Activated CD4-positive, alpha-beta T cell treated with anti-CD3 and anti-CD28 coated beads, Interleukin-2, amount 10 ng/mL, durations not matched to agents 24 days and 14 days (primary cell): ENCODE measurements around the gene SLC25A13. TPM values are rescaled to one million over a fixed set of nuclear protein-coding genes. Genes with fewer than 3 reads are reported as not detected.
A peak's percentile ranks its signal among the peaks of the same experiment; 100 is the strongest.

Experiments used
- DNase-seq: peaks from one replicate; pipeline ENCODE4 v3.0.0; 2022
- H3K27ac Mint-ChIP-seq: one replicate; pipeline ENCODE4 v1.8.0; 2022; ENCODE audit warnings: mild to moderate bottlenecking, mixed read lengths
- H3K27me3 Mint-ChIP-seq: one replicate; pipeline ENCODE4 v1.8.0; 2022; ENCODE audit warnings: mixed read lengths
- H3K36me3 Mint-ChIP-seq: one replicate; pipeline ENCODE4 v1.8.0; 2022; ENCODE audit warnings: low read depth, mild to moderate bottlenecking, mixed read lengths
- H3K4me1 Mint-ChIP-seq: one replicate; pipeline ENCODE4 v1.8.0; 2021; ENCODE audit warnings: mixed read lengths
- H3K4me3 Mint-ChIP-seq: one replicate; pipeline ENCODE4 v1.8.0; 2022; ENCODE audit warnings: mild to moderate bottlenecking, moderate library complexity, mixed read lengths
- H3K9me3 Mint-ChIP-seq: one replicate; pipeline ENCODE4 v1.8.0; 2021; ENCODE audit warnings: mixed read lengths
- intact Hi-C: fragments of 100-400 bp; cut with micrococcal nuclease; formaldehyde crosslinking; loops from one replicate; pipeline ENCODE4 v1.15.1; 2023
- total RNA-seq: library from RNA; stranded (reverse); gene quantifications from 2 replicates; pipeline ENCODE4 v1.2.3, GENCODE V29; 2022

Gene SLC25A13
- total RNA-seq, 1 donor from 2014 or later: 26.3 TPM

DNA sequence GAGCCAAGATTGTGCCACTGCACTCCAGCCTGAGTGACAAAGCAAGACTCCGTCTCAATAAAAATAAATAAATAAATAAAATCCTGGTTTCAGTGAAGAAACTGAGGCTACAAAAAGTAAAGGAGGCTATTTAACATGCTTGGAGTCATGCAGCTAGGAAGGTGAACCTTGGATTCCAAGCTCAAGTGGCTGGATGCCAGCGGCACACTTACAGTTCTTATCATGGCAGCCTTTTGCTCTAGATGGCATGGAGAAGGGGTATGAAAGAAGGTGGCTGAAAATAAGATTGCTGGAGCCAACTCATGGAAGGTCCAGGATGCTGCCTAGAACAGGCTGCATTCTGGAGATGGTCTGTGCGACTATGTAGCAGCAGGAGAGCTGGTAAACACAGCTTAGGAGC is 170.0 kb downstream of the SLC25A13 start:
- Mint-ChIP-seq H3K4me3 (no peak overlapping the region), H3K4me1 (no peaks in the 10 kb centered on the region), H3K27ac (no peak overlapping the region)

GRCh38 chr7:96144260-96144526 is 177.7 kb downstream of the SLC25A13 start:
- no peak for DNase-seq
- no peaks in the 10 kb centered on the region for H3K9me3 Mint-ChIP-seq
- H3K4me3 Mint-ChIP-seq: no peak overlapping the region
- intact Hi-C loops: no loop called here
- H3K4me1 Mint-ChIP-seq: no peaks in the 10 kb centered on the region
- peaks cover 5% of the 10 kb centered on the region for H3K36me3 Mint-ChIP-seq
- H3K27me3 Mint-ChIP-seq: no peaks in the 10 kb centered on the region
- no peak overlapping the region for H3K27ac Mint-ChIP-seq

More for the DNA sequence above, 170.0 kb downstream of the SLC25A13 start:
- H3K27me3 Mint-ChIP-seq: no peaks in the 10 kb centered on the region
- intact Hi-C loops: no loop called here
- no peaks in the 10 kb centered on the region for H3K9me3 Mint-ChIP-seq
- no peak for DNase-seq
- H3K36me3 Mint-ChIP-seq: no peaks in the 10 kb centered on the region

GRCh38 chr7:96143495-96144259 is 178.2 kb downstream of the SLC25A13 start:
- H3K27ac Mint-ChIP-seq: no peak overlapping the region
- no peaks in the 10 kb centered on the region for H3K9me3 Mint-ChIP-seq
- intact Hi-C loops: no loop called here
- H3K27me3 Mint-ChIP-seq: no peaks in the 10 kb centered on the region
- no peak for DNase-seq
- H3K4me3 Mint-ChIP-seq: no peak overlapping the region
- peaks cover 5% of the 10 kb centered on the region for H3K36me3 Mint-ChIP-seq
- no peaks in the 10 kb centered on the region for H3K4me1 Mint-ChIP-seq

DNA sequence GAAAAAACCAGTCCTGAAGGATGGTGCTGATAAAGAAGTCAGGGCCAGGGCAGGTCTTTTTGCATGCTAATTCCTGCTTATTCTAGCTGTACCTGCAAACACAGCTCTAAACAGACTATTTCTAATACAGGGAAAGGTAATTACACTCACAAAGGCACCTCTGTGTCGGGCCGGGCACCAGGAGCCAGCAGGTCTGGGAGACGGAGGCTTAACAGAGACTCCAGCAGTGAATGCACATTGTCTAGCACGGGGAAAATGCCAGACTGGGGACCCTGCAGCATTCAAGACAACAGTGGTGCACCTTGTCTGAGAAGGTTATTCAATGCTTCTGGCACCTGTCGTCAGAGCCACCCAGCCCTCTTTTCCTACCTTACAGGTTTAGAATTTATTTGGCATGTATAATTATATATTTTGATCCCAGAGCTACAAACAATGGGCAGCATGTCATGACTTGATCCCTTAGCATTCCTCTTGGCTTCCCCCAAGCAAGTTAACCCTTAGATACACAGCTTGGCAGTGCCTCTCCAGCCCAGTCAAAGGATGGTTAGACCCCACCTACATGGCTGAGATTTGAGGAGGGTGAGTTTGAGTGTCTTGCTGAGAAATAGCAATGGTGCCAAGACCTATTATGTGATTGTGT is 185.2 kb downstream of the SLC25A13 start:
- no peak for DNase-seq
- no peaks in the 10 kb centered on the region for H3K9me3 Mint-ChIP-seq
- intact Hi-C loops: no loop called here

GRCh38 chr7:96135241-96135640 is 186.7 kb downstream of the SLC25A13 start:
- Mint-ChIP-seq H3K4me1 (no peaks in the 10 kb centered on the region), H3K9me3 (no peaks in the 10 kb centered on the region), H3K27ac (no peak overlapping the region), H3K36me3 (peaks cover 6% of the 10 kb centered on the region), H3K4me3 (no peak overlapping the region), H3K27me3 (no peaks in the 10 kb centered on the region)
- peak; percentile 11 for DNase-seq
- intact Hi-C loops: no loop called here

More for the DNA sequence above, 185.2 kb downstream of the SLC25A13 start:
- H3K36me3 Mint-ChIP-seq: peaks cover 3% of the 10 kb centered on the region
- H3K4me1 Mint-ChIP-seq: no peaks in the 10 kb centered on the region
- H3K27me3 Mint-ChIP-seq: no peaks in the 10 kb centered on the region
- no peak overlapping the region for H3K4me3 Mint-ChIP-seq
- H3K27ac Mint-ChIP-seq: no peak overlapping the region

- peaks cover 6% of the 10 kb centered on the region for H3K36me3 Mint-ChIP-seq
- no peaks in the 10 kb centered on the region for H3K27me3 Mint-ChIP-seq
- intact Hi-C loops: no loop called here
- no peak overlapping the region for H3K4me3 Mint-ChIP-seq
- DNase-seq: peak; percentile 19
- no peaks in the 10 kb centered on the region for H3K4me1 Mint-ChIP-seq
- no peaks in the 10 kb centered on the region for H3K9me3 Mint-ChIP-seq
- no peak overlapping the region for H3K27ac Mint-ChIP-seq
Measured at GRCh38 chr7:96131525-96131924, 190.4 kb downstream of the SLC25A13 start.

GRCh38 chr7:96127746-96128145 is 194.2 kb downstream of the SLC25A13 start:
- Mint-ChIP-seq H3K4me1 (no peaks in the 10 kb centered on the region), H3K9me3 (no peaks in the 10 kb centered on the region), H3K27ac (no peak overlapping the region), H3K4me3 (no peak overlapping the region), H3K36me3 (peaks cover 4% of the 10 kb centered on the region), H3K27me3 (no peaks in the 10 kb centered on the region)
- DNase-seq: no peak
- intact Hi-C loops: no loop called here

DNA sequence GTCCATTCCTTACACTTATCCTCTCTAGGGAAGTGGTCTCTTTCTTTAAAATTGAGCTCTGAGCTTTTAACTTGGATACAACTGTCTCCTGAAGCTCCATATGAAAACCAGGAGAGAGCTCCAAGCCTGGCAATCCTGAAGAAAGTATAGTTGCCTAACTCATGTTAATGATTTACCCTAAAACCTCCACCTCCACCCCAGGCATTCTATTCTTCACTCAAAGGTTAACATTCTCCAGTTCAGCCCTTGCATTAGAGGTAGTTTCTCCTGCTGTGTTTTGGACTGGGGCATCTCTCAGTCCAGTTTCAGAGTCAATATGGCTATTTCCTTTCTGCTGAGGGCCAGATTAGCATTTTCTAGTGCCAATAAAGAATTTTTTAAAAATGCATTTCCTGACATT is 195.5 kb downstream of the SLC25A13 start:
- intact Hi-C loops: no loop called here
- no peak overlapping the region for H3K4me3 Mint-ChIP-seq
- peaks cover 2% of the 10 kb centered on the region for H3K36me3 Mint-ChIP-seq
- H3K9me3 Mint-ChIP-seq: no peaks in the 10 kb centered on the region
- DNase-seq: no peak
- no peaks in the 10 kb centered on the region for H3K27me3 Mint-ChIP-seq
- no peaks in the 10 kb centered on the region for H3K4me1 Mint-ChIP-seq
- no peak overlapping the region for H3K27ac Mint-ChIP-seq

DNA sequence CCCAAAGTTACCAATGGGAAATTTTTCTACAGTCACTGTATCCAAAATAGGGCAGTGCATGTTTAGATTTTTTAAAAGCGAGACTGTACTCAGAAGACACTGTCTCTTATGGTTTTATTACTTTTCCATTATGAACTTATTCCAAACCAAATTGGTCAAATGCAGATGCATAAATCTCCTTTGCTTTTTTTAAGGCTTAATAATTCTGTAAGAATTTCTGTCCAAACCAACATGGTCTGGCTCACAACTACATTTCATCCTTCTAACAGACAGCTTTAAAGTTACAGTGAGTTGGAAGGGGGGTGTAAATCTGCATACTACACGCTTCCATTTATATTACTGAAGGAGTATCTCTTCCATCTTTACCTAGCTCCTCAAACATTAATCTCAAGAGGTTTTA is 199.2 kb downstream of the SLC25A13 start:
- H3K27me3 Mint-ChIP-seq: no peaks in the 10 kb centered on the region
- no peak for DNase-seq

GRCh38 chr7:96121752-96122151 is 200.1 kb downstream of the SLC25A13 start:
- no peaks in the 10 kb centered on the region for H3K4me1 Mint-ChIP-seq
- no peaks in the 10 kb centered on the region for H3K9me3 Mint-ChIP-seq
- H3K36me3 Mint-ChIP-seq: peaks cover 13% of the 10 kb centered on the region

More for the DNA sequence above, 199.2 kb downstream of the SLC25A13 start:
- Mint-ChIP-seq H3K36me3 (peaks cover 13% of the 10 kb centered on the region), H3K4me3 (no peak overlapping the region), H3K4me1 (no peaks in the 10 kb centered on the region), H3K9me3 (no peaks in the 10 kb centered on the region), H3K27ac (no peak overlapping the region)
- intact Hi-C loops: no loop called here

GRCh38 chr7:96120445-96121225 is 201.3 kb downstream of the SLC25A13 start:
- Mint-ChIP-seq H3K36me3 (peaks cover 13% of the 10 kb centered on the region), H3K4me3 (no peak overlapping the region), H3K27me3 (no peaks in the 10 kb centered on the region), H3K4me1 (no peaks in the 10 kb centered on the region), H3K27ac (no peak overlapping the region), H3K9me3 (no peaks in the 10 kb centered on the region)
- DNase-seq: no peak
- intact Hi-C loops: no loop called here

More at GRCh38 chr7:96121752-96122151, 200.1 kb downstream of the SLC25A13 start:
- Mint-ChIP-seq H3K4me3 (no peak overlapping the region), H3K27me3 (no peaks in the 10 kb centered on the region), H3K27ac (no peak overlapping the region)
- intact Hi-C loops: no loop called here
- peak; percentile 28 for DNase-seq

DNA sequence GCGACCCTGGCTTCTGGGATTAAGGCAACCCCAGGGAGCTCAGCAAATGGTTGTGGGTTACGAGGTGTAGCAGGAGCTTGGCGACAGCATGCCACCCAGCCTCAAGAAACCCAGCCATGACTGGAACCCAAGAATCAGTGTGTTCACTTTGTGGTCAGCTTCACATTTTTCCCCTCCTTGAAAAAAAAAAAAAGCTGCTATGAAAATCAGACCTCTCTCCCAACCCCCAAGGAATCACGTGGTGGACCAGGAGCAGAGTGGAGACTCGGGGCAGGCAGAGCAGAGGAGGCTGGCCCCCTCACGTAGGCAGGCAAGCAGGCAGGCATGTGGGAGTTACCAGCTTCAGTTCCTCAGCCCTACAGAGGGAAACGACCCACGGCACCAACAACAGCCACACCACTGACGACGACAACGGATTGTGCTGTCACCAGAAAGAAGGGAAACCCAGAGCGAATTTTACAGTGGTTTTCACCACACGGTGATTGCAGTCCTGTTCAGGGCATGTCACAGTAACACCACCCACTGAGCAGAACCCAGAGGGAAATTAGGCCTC is 203.4 kb downstream of the SLC25A13 start:
- Mint-ChIP-seq H3K27me3 (no peaks in the 10 kb centered on the region), H3K4me3 (no peak overlapping the region), H3K36me3 (peaks cover 13% of the 10 kb centered on the region), H3K4me1 (no peaks in the 10 kb centered on the region), H3K27ac (no peak overlapping the region), H3K9me3 (no peaks in the 10 kb centered on the region)
- DNase-seq: peak; percentile 40
- intact Hi-C loops: no loop called here

GRCh38 chr7:96116173-96116572 is 205.7 kb downstream of the SLC25A13 start:
- Mint-ChIP-seq H3K4me3 (no peak overlapping the region), H3K27me3 (peaks cover under 1% of the 10 kb centered on the region), H3K4me1 (no peaks in the 10 kb centered on the region), H3K9me3 (no peaks in the 10 kb centered on the region), H3K36me3 (peaks cover 9% of the 10 kb centered on the region), H3K27ac (no peak overlapping the region)
- intact Hi-C loops: no loop called here
- DNase-seq: no peak

DNA sequence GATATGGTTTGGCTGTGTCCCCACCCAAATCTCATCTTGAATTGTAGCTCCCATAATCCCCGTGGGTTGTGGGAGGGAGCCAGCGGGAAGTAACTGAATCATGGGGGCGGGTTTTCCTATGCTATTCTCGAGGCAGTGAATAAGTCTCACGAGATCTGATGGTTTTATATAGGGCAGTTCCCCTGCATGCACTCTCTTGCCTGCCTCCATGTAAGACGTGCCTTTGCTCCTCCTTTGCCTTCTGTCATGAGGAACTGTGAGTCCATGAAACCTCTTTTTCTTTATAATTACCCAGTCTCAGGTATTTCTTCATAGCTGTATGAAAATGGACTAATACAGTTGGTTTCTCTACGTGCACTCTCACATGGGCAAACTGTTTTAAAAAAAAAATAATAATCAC is 207.7 kb downstream of the SLC25A13 start:
- intact Hi-C loops: no loop called here
- Mint-ChIP-seq H3K4me1 (no peaks in the 10 kb centered on the region), H3K4me3 (no peak overlapping the region), H3K27me3 (peaks cover 7% of the 10 kb centered on the region), H3K36me3 (no peaks in the 10 kb centered on the region), H3K9me3 (no peaks in the 10 kb centered on the region), H3K27ac (no peak overlapping the region)
- no peak for DNase-seq
